ENCODE measurements around the gene SUSD3. TPM values are rescaled to one million over a fixed set of nuclear protein-coding genes. Genes with fewer than 3 reads are reported as not detected.
"Not testable (repeated sequence)": the region's sequence is repeated elsewhere in the genome, so short reads cannot be mapped to it uniquely, and the experiment has no call there.

SUSD3 gene
- polyA plus RNA-seq, 1 donor from 2014 or later = 96.3 TPM

- peaks cover 0 to 2% (median 0%) of the 10 kb centered on the region in 3 donors for H3K9me3 Mint-ChIP-seq
- H3K4me3 Mint-ChIP-seq = peak overlapping the region in 1 of 4 donors; percentile 47
- peaks cover 2% of the 10 kb centered on the region for H3K27me3 Mint-ChIP-seq
- H3K27ac Mint-ChIP-seq = no peak overlapping the region
- H3K4me1 Mint-ChIP-seq = peaks cover 12 to 15% (median 13%) of the 10 kb centered on the region in 3 donors
- peaks cover 3% of the 10 kb centered on the region for H3K36me3 Mint-ChIP-seq
Observed at GRCh38 chr9:93110311-93110855, 51.9 kb downstream of the SUSD3 start.

- peak overlapping the region in 1 of 3 donors; percentile 39 for H3K27ac Mint-ChIP-seq
- H3K4me3 Mint-ChIP-seq = peak overlapping the region in 1 of 4 donors; percentile 29
- peaks cover 7 to 14% (median 10%) of the 10 kb centered on the region in 3 donors for H3K4me1 Mint-ChIP-seq
- H3K9me3 Mint-ChIP-seq = no peaks in the 10 kb centered on the region
- peaks cover 3% of the 10 kb centered on the region for H3K36me3 Mint-ChIP-seq
- peaks cover 2% of the 10 kb centered on the region for H3K27me3 Mint-ChIP-seq
Observed at GRCh38 chr9:93111001-93111370, 52.5 kb downstream of the SUSD3 start.

GRCh38 chr9:93111371-93112115 is 53.0 kb downstream of the SUSD3 start:
- Mint-ChIP-seq H3K27ac (no peak overlapping the region), H3K9me3 (no peaks in the 10 kb centered on the region), H3K4me1 (peaks cover 6 to 13% (median 10%) of the 10 kb centered on the region in 3 donors), H3K36me3 (peaks cover 3% of the 10 kb centered on the region), H3K4me3 (no peak overlapping the region), H3K27me3 (peaks cover 2% of the 10 kb centered on the region)

GRCh38 chr9:93112116-93112863 is 53.8 kb downstream of the SUSD3 start:
- peaks cover 3% of the 10 kb centered on the region for H3K36me3 Mint-ChIP-seq
- no peak overlapping the region for H3K4me3 Mint-ChIP-seq
- no peaks in the 10 kb centered on the region for H3K9me3 Mint-ChIP-seq
- H3K27me3 Mint-ChIP-seq = peaks cover 2% of the 10 kb centered on the region
- peaks cover 6 to 12% (median 10%) of the 10 kb centered on the region in 3 donors for H3K4me1 Mint-ChIP-seq
- no peak overlapping the region for H3K27ac Mint-ChIP-seq

GRCh38 chr9:93112864-93113389 is 54.4 kb downstream of the SUSD3 start:
- Mint-ChIP-seq H3K27me3 (peaks cover 2% of the 10 kb centered on the region), H3K9me3 (no peaks in the 10 kb centered on the region), H3K27ac (no peak overlapping the region), H3K4me3 (peak overlapping the region in 1 of 4 donors; percentile 63), H3K36me3 (peaks cover 3% of the 10 kb centered on the region), H3K4me1 (peaks cover 6 to 11% (median 10%) of the 10 kb centered on the region in 3 donors)

- Mint-ChIP-seq H3K4me1 (peaks cover 4 to 13% (median 7%) of the 10 kb centered on the region in 3 donors), H3K27ac (no peak overlapping the region), H3K4me3 (no peak overlapping the region), H3K9me3 (no peaks in the 10 kb centered on the region), H3K27me3 (no peaks in the 10 kb centered on the region), H3K36me3 (peaks cover 3% of the 10 kb centered on the region)
Observed at GRCh38 chr9:93114169-93114983, 55.9 kb downstream of the SUSD3 start.

- Mint-ChIP-seq H3K27ac (no peak overlapping the region), H3K36me3 (peaks cover 3% of the 10 kb centered on the region), H3K27me3 (no peaks in the 10 kb centered on the region), H3K9me3 (no peaks in the 10 kb centered on the region), H3K4me1 (peaks cover 10 to 17% (median 13%) of the 10 kb centered on the region in 3 donors), H3K4me3 (no peak overlapping the region)
Observed at GRCh38 chr9:93114984-93115335, 56.5 kb downstream of the SUSD3 start.

GRCh38 chr9:93115486-93116071 is 57.1 kb downstream of the SUSD3 start:
- Mint-ChIP-seq H3K4me3 (no peak overlapping the region), H3K9me3 (no peaks in the 10 kb centered on the region)

GRCh38 chr9:93116072-93116961 is 57.8 kb downstream of the SUSD3 start:
- Mint-ChIP-seq H3K4me1 (peaks cover 12 to 17% (median 14%) of the 10 kb centered on the region in 3 donors), H3K27ac (no peak overlapping the region), H3K27me3 (no peaks in the 10 kb centered on the region), H3K4me3 (no peak overlapping the region), H3K36me3 (peaks cover 3% of the 10 kb centered on the region), H3K9me3 (no peaks in the 10 kb centered on the region)

More at GRCh38 chr9:93115486-93116071, 57.1 kb downstream of the SUSD3 start:
- H3K27ac Mint-ChIP-seq = no peak overlapping the region
- peaks cover 15 to 18% (median 17%) of the 10 kb centered on the region in 3 donors for H3K4me1 Mint-ChIP-seq
- no peaks in the 10 kb centered on the region for H3K27me3 Mint-ChIP-seq
- peaks cover 5% of the 10 kb centered on the region for H3K36me3 Mint-ChIP-seq

- H3K4me3 Mint-ChIP-seq, H3K9me3 Mint-ChIP-seq, H3K36me3 Mint-ChIP-seq, H3K27me3 Mint-ChIP-seq: not testable (repeated sequence)
- Mint-ChIP-seq H3K4me1 (peaks cover 12 to 17% (median 14%) of the 10 kb centered on the region in 3 donors), H3K27ac (peak overlapping the region in 1 of 3 donors; percentile 13)
Observed at GRCh38 chr9:93117521-93117920, 59.0 kb downstream of the SUSD3 start.

- H3K27me3 Mint-ChIP-seq = no peaks in the 10 kb centered on the region
- peak overlapping the region in 1 of 3 donors; percentile 7 for H3K27ac Mint-ChIP-seq
- H3K4me3 Mint-ChIP-seq = no peak overlapping the region
- peaks cover 12 to 17% (median 14%) of the 10 kb centered on the region in 3 donors for H3K4me1 Mint-ChIP-seq
- no peaks in the 10 kb centered on the region for H3K9me3 Mint-ChIP-seq
- H3K36me3 Mint-ChIP-seq = peaks cover 3% of the 10 kb centered on the region
Observed at GRCh38 chr9:93117924-93118862, 59.7 kb downstream of the SUSD3 start.

- H3K9me3 Mint-ChIP-seq = no peaks in the 10 kb centered on the region
- peaks cover 2% of the 10 kb centered on the region for H3K36me3 Mint-ChIP-seq
- H3K27me3 Mint-ChIP-seq = no peaks in the 10 kb centered on the region
- peak overlapping the region in 1 of 4 donors; percentile 32 for H3K4me3 Mint-ChIP-seq
- peaks cover 12 to 17% (median 14%) of the 10 kb centered on the region in 3 donors for H3K4me1 Mint-ChIP-seq
- H3K27ac Mint-ChIP-seq = peak overlapping the region in 1 of 3 donors; percentile 35
Observed at GRCh38 chr9:93118863-93119702, 60.6 kb downstream of the SUSD3 start.

Data from IgD-negative memory B cell (primary cell).